Femur (tissue), 1 donor: ENCODE data around the gene PCYT1A.
"Not testable (repeated sequence)": the region's sequence is repeated elsewhere in the genome, so short reads cannot be mapped to it uniquely, and the experiment has no call there.

Source experiments
- DNase-seq: peaks from one replicate; pipeline ENCODE4 v3.0.0-alpha.2; 2017

The PCYT1A gene

GRCh38 chr3:196284396-196284795 is 3.1 kb downstream of the PCYT1A start:
- DNase-seq = no peak

DNA sequence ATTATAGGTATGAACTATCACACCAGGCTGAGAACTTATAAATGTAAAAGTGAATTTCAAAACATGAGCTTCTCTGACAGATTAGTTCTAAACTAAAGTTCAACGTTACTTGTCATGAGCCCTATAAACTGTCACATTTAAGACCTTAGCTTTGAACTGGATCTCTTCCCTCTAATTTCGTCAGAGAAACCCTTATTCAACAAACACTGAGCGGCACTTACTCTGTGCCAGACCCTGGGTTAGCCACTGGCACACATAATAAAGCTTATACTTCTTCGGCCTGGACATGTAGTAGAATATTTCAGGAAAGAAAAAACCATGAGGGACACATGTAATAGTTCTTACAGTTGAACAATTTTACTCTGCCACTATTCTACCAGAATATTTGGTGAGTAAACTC is 5.6 kb downstream of the PCYT1A start:
- DNase-seq = no peak

DNA sequence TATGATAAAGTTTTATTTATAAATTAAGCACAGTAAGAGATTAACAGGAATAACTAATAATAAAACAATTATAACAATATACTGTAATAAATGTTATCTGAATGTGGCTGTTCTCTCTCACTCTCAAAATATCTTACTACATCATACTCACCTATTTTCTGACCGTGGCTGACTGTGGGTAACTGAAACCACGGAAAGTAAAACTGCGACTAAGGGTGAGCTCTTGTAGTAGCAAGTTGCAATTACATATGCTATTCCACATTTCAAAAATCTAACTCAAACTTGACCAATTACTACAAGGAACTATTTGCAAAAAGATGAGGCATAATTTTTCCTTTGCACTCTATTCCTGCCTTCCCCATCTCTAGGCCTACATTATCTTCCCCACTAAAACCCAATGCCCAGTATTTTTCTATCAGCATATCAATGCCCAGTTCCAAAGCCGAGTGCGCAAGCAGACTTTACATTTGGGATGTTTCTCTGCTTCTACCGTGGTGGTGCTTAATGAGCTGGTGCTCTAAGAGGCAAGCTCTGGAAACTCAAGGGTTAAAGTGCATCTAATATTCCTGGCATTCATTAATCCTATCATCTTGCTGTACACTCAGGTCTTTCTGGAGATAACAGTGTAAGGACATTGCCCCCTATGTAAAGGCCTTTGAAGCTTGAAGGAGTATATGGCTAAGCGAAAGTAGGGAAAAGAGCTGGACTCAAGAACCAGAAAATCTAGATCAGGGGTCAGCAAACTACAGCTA is 6.7 kb downstream of the PCYT1A start:
- no peak for DNase-seq

- DNase-seq = no peak
Observed at GRCh38 chr3:196275126-196275525, 12.4 kb downstream of the PCYT1A start.

DNA sequence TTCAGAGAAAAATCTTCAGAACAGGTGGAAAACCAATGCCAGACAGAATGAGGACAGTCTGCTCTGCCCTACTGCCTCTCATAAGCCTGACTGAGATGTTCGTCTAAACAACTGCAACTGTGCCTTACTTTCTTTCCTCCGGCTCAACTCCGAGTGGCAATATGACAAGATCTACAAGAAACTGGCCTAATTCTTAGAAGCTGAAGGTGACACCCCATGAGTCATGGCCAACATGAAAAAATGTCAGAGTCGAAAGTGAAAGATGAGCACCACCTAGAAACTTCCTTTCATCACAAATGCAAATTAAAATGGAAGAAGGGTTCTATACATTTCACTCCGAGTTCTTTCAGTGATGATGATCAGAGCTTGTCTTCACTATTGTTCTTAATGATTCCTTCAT is 12.9 kb downstream of the PCYT1A start:
- DNase-seq = no peak

DNA sequence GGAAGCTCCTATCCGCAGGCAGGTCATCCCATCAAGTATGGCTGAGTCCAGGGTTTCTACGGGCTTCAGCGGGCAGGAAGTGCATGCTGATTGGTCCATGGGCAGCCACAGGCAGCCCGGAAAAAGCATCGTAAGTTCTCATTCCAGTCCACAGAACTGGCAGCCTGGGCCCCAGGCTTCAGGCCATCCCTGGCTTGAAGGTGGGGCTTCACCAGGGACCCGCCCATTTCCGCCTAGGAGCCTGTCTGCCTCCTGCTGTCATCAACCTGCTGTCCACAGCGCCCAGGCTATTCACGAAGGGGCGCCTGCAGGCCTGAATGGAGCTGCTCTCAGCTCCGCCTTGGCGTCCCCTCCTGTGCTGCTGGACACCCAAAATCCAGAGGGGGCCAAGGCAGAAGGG is 13.9 kb downstream of the PCYT1A start:
- DNase-seq = no peak

- peak; percentile 41 for DNase-seq
Observed at GRCh38 chr3:196272826-196273225, 14.7 kb downstream of the PCYT1A start.

DNA sequence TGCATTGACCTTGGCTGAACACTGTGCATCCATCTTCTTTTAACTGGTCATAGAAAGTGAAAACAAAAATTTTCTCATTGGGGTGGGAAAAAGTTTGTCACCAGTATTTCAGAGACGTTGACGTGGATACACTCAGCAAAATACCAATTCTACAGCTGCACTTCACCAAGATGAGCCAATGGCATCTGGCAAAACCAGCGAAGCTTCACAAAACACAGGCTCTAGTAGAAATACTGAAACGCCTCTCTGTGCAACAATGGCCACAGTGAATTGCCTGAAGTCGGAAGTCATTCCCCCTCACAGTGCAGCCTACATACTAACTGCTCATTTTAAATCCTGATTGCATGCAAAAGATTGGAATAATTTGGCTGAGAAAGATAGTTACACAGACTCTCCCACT is 17.0 kb downstream of the PCYT1A start:
- DNase-seq = no peak

GRCh38 chr3:196268284-196269163 is 19.0 kb downstream of the PCYT1A start:
- no peak for DNase-seq

DNA sequence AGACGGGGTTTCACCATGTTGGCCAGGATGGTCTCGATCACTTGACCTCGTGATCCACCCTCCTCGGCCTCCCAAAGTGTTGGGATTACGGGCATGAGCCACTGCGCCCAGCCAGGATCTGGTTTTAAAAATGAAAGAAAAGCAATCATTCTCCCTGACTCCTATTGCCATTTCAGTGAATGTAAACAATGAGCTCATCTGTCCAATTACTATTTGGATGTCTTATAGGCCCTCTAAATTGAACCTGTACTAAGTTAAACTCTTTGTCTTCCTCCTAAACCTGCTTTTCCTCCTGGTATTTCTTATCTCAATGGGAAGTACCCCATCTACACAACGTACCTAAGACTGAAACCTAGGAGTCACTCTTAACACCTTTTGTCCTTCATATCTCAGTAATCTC is 23.7 kb downstream of the PCYT1A start:
- DNase-seq = no peak

DNA sequence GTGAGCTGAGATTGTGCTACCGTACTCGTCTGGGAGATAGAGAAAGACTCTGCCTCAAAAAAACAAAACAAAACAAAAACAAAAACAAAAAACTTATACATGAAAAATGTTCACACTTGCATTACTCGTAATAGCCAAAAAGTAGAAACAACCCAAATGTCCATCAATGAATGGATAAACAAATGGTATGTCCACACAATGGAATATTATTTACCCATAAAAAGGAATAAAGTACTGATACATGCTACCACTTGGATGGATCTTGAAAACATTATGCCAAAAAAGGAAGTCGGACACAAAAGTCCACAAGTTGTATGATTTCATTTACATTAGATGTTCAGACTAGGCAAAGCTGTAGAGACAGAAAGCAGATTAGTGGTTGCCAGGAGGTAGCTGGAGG is 26.7 kb downstream of the PCYT1A start:
- DNase-seq = no peak

GRCh38 chr3:196255776-196256175 is 31.8 kb downstream of the PCYT1A start:
- DNase-seq = no peak

GRCh38 chr3:196254376-196255283 is 32.9 kb downstream of the PCYT1A start:
- DNase-seq = no peak

- no peak for DNase-seq
Observed at GRCh38 chr3:196251918-196252317, 35.6 kb downstream of the PCYT1A start.

GRCh38 chr3:196246612-196247308 is 40.8 kb downstream of the PCYT1A start:
- no peak for DNase-seq

GRCh38 chr3:196244166-196244565 is 43.4 kb downstream of the PCYT1A start:
- DNase-seq = not testable (repeated sequence)

DNA sequence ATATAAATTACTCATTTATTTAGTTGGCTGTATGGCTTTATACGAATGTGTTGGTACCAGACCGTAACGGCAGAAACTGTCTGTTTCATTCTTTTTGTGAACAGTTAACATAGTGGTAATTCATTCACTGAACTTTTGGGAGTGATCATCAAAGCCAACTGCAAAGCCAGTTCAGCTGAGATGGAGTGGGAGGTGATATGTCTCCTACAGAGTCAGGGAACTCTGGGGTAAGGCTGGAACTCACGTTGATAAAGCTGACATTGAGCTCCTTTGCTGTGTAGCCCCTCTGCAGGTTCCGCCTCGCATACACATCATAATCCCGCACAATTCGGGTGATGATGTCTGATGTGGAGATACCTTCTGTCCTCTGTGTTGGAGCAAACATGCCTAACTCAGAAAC is 45.8 kb downstream of the PCYT1A start:
- no peak for DNase-seq

- DNase-seq = no peak
Observed at GRCh38 chr3:196240424-196240823, 47.1 kb downstream of the PCYT1A start.

- DNase-seq = no peak
Observed at GRCh38 chr3:196238612-196239560, 48.6 kb downstream of the PCYT1A start.

- no peak for DNase-seq
Observed at GRCh38 chr3:196237203-196237602, 50.3 kb downstream of the PCYT1A start.

- DNase-seq = no peak
Observed at GRCh38 chr3:196236223-196236622, 51.3 kb downstream of the PCYT1A start.
